DOHH2 (cell line): ENCODE results near the gene KCNIP4.

Source experiments
- H3F3A ChIP-seq: fragments of 200-600 bp; sonication (generic), shearing (Covaris generic); 2 replicates; pipeline ENCODE4 v1.6.0; 2016; ENCODE audit warnings: antibody characterized with exemption, mild to moderate bottlenecking; ENCODE audit not compliant: control insufficient read depth, insufficient read depth
- H3K27ac ChIP-seq: fragments of 200-600 bp; sonication (generic); 2 replicates; pipeline ENCODE4 v1.5.1; 2014; ENCODE audit warnings: low read depth, mild to moderate bottlenecking, low read length, moderate library complexity
- H3K27me3 ChIP-seq: fragments of 200-600 bp; sonication (generic); 2 replicates; pipeline ENCODE4 v1.6.1; 2014; ENCODE audit warnings: mild to moderate bottlenecking, low read length, mixed read lengths; ENCODE audit not compliant: control insufficient read depth
- H3K36me3 ChIP-seq: fragments of 200-600 bp; sonication (generic); 2 replicates; pipeline ENCODE4 v1.6.1; 2014; ENCODE audit warnings: mild to moderate bottlenecking, low read length, moderate library complexity, mixed read lengths; ENCODE audit not compliant: control insufficient read depth
- H3K4me1 ChIP-seq: fragments of 200-600 bp; sonication (generic); 2 replicates; pipeline ENCODE4 v1.6.1; 2014; ENCODE audit warnings: mild to moderate bottlenecking, low read length, mixed read lengths; ENCODE audit not compliant: control insufficient read depth
- H3K4me2 ChIP-seq: fragments of 200-600 bp; sonication (generic); 2 replicates; pipeline ENCODE4 v1.6.0; 2014; ENCODE audit warnings: mild to moderate bottlenecking, low read length, moderate library complexity
- H3K4me3 ChIP-seq: fragments of 200-600 bp; sonication (generic); 2 replicates; pipeline ENCODE4 v1.5.1; 2014; ENCODE audit warnings: mild to moderate bottlenecking, low read length, mixed read lengths
- H3K79me2 ChIP-seq: fragments of 200-600 bp; sonication (generic); 2 replicates; pipeline ENCODE4 v1.6.1; 2014; ENCODE audit warnings: mild to moderate bottlenecking, low read length, mixed read lengths; ENCODE audit not compliant: control insufficient read depth
- H3K9me2 ChIP-seq: fragments of 200-600 bp; sonication (generic); replicated peaks from 2 replicates; pipeline ENCODE4 v1.6.1; 2014; ENCODE audit warnings: mild to moderate bottlenecking, low read length, mixed read lengths; ENCODE audit not compliant: control insufficient read depth
- H3K9me3 ChIP-seq: fragments of 200-600 bp; sonication (generic); 2 replicates; pipeline ENCODE4 v1.6.1; 2014; ENCODE audit warnings: antibody characterized with exemption, low read length, mixed read lengths; ENCODE audit not compliant: control insufficient read depth, insufficient read depth
- H4K20me1 ChIP-seq: fragments of 200-600 bp; sonication (generic); 2 replicates; pipeline ENCODE4 v1.6.0; 2014; ENCODE audit warnings: low read depth, mild to moderate bottlenecking, antibody characterized with exemption, low read length, moderate library complexity; ENCODE audit not compliant: control insufficient read depth, insufficient read depth
- CTCF ChIP-seq: fragments of 200-600 bp; sonication (generic); IDR thresholded peaks from one replicate; pipeline ENCODE4 v1.5.1; 2014; ENCODE audit warnings: antibody characterized with exemption, mild to moderate bottlenecking, low read depth, low read length; ENCODE audit not compliant: poor library complexity, severe bottlenecking
- EZH2phosphoT487 ChIP-seq: fragments of 200-600 bp; sonication (generic); IDR thresholded peaks from 2 replicates; pipeline ENCODE4 v1.6.1; 2017; ENCODE audit warnings: borderline replicate concordance, mild to moderate bottlenecking, antibody characterized with exemption, low read length, moderate library complexity, mixed read lengths

The KCNIP4 gene

GRCh38 chr4:21964762-21965319 is 16.3 kb upstream of the KCNIP4 start:
- no peaks in the 10 kb centered on the region for H3K9me2 ChIP-seq
- no peak for TF ChIP-seq EZH2phosphoT487
- no peak for TF ChIP-seq CTCF
- H3K79me2 ChIP-seq: no peaks in the 10 kb centered on the region
- no peak overlapping the region for H3K4me3 ChIP-seq
- H3K4me1 ChIP-seq: no peaks in the 10 kb centered on the region
- H3K36me3 ChIP-seq: no peaks in the 10 kb centered on the region
- H3K27me3 ChIP-seq: no peaks in the 10 kb centered on the region
- no peaks in the 10 kb centered on the region for H4K20me1 ChIP-seq
- no peaks in the 10 kb centered on the region for H3K9me3 ChIP-seq
- no peak overlapping the region for H3K4me2 ChIP-seq
- H3F3A ChIP-seq: no peaks in the 10 kb centered on the region
- no peak overlapping the region for H3K27ac ChIP-seq

GRCh38 chr4:21962691-21963090 is 14.1 kb upstream of the KCNIP4 start:
- Histone ChIP-seq H3K4me3 (no peak overlapping the region), H3K79me2 (no peaks in the 10 kb centered on the region), H3K27me3 (no peaks in the 10 kb centered on the region), H3K4me2 (no peak overlapping the region), H3K27ac (no peak overlapping the region), H3K9me3 (no peaks in the 10 kb centered on the region), H3K9me2 (no peaks in the 10 kb centered on the region), H4K20me1 (no peaks in the 10 kb centered on the region), H3K36me3 (no peaks in the 10 kb centered on the region), H3K4me1 (no peaks in the 10 kb centered on the region), H3F3A (no peaks in the 10 kb centered on the region)
- TF ChIP-seq CTCF: no peak
- TF ChIP-seq EZH2phosphoT487: no peak

DNA sequence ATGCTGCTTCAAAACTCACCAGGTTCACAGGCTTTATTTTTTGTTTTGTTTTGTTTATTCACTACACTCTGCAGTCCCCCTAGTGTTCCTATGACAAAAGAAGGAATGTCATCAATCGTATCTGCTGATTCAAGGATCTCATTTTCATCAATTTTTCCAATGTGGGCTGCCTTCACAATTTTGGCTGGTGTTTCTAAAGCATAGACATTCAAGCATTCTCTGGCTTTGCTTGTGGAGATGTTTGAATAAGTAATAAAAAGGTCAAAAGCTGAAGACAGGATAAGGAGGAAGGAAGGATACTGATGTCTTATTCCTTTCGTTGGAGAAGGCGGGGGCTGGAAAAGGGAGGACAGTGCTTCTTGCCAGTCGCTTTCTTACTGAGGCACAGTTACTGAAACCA is 12.2 kb upstream of the KCNIP4 start:
- Histone ChIP-seq H3K27ac (no peak overlapping the region), H3K36me3 (no peaks in the 10 kb centered on the region), H4K20me1 (no peaks in the 10 kb centered on the region), H3K9me3 (no peaks in the 10 kb centered on the region), H3K27me3 (no peaks in the 10 kb centered on the region), H3K79me2 (no peaks in the 10 kb centered on the region), H3F3A (no peaks in the 10 kb centered on the region), H3K4me1 (no peaks in the 10 kb centered on the region), H3K9me2 (no peaks in the 10 kb centered on the region), H3K4me2 (no peak overlapping the region), H3K4me3 (no peak overlapping the region)
- TF ChIP-seq EZH2phosphoT487 (no peak), CTCF (no peak)

- TF ChIP-seq EZH2phosphoT487 (no peak), CTCF (no peak)
- no peaks in the 10 kb centered on the region for H3K27me3 ChIP-seq
These were observed 6.3 kb upstream of the KCNIP4 start for GRCh38 chr4:21954916-21955315.

More at GRCh38 chr4:21954916-21955315, 6.3 kb upstream of the KCNIP4 start:
- no peaks in the 10 kb centered on the region for H3K36me3 ChIP-seq
- no peaks in the 10 kb centered on the region for H3K79me2 ChIP-seq
- H3K4me3 ChIP-seq: no peak overlapping the region
- no peaks in the 10 kb centered on the region for H4K20me1 ChIP-seq
- H3F3A ChIP-seq: no peaks in the 10 kb centered on the region
- no peaks in the 10 kb centered on the region for H3K9me3 ChIP-seq
- no peak overlapping the region for H3K4me2 ChIP-seq
- H3K9me2 ChIP-seq: no peaks in the 10 kb centered on the region
- H3K4me1 ChIP-seq: no peaks in the 10 kb centered on the region
- H3K27ac ChIP-seq: no peak overlapping the region
